Upper lobe of left lung (tissue), 6 donors: ENCODE measurements around the gene TNXB. TPM values are rescaled to one million over a fixed set of nuclear protein-coding genes. Genes with fewer than 3 reads are reported as not detected.
"Not testable (repeated sequence)": the region's sequence is repeated elsewhere in the genome, so short reads cannot be mapped to it uniquely, and the experiment has no call there.

Source experiments
- ATAC-seq, 2 donors: fragments of 200-7000 bp; cut with Tn5 transposase; one replicate each; pipeline ENCODE4 v1.9.1; 2022; ENCODE audit warnings: mild to moderate bottlenecking in 2 of 2, moderate library complexity in 2 of 2; ENCODE audit not compliant: low FRiP score in 2 of 2
- DNase-seq, 2 donors: peaks; one replicate each; pipeline ENCODE4 v3.0.0-alpha.2; 2019 to 2020
- H3K27ac ChIP-seq, 4 donors: fragments of 200-600 bp; sonication (generic); one replicate each; pipeline ENCODE4 v1.5.1; 2016 to 2019
- H3K27me3 ChIP-seq, 4 donors: fragments of 200-600 bp; sonication (generic); one replicate each; pipeline ENCODE4 v1.5.1; 2017 to 2019
- H3K36me3 ChIP-seq, 4 donors: fragments of 200-600 bp; sonication (generic); one replicate each; pipeline ENCODE4 v1.5.1; 2016 to 2019
- H3K4me1 ChIP-seq, 4 donors: fragments of 200-600 bp; sonication (generic); one replicate each; pipeline ENCODE4 v1.5.1; 2018 to 2019
- H3K4me3 ChIP-seq, 4 donors: fragments of 200-600 bp; sonication (generic); one replicate each; pipeline ENCODE4 v1.5.1; 2017 to 2019; ENCODE audit warnings: mild to moderate bottlenecking in 2 of 4, moderate library complexity in 1 of 4
- H3K9me3 ChIP-seq, 4 donors: fragments of 200-600 bp; sonication (generic); one replicate each; pipeline ENCODE4 v1.5.1; 2018 to 2019
- EP300 ChIP-seq, 4 donors: sonication (generic); formaldehyde crosslinking; IDR thresholded peaks; one replicate each; pipeline ENCODE4 v1.5.1; 2017; ENCODE audit warnings: antibody characterized with exemption in 4 of 4, control low read depth in 2 of 4
- POLR2A ChIP-seq, 4 donors: fragments of 450-650 bp; IDR thresholded peaks; one replicate each; pipeline ENCODE4 v1.5.1; 2016 to 2017; ENCODE audit warnings: antibody characterized with exemption in 4 of 4, mild to moderate bottlenecking in 2 of 4
- POLR2AphosphoS5 ChIP-seq, 2 donors: sonication (generic); formaldehyde crosslinking; IDR thresholded peaks; one replicate each; pipeline ENCODE4 v1.5.1; 2017; ENCODE audit warnings: antibody characterized with exemption in 2 of 2
- WGBS, 2 donors: methylation state at CpG; one replicate each; pipeline ENCODE4 v1.1.5; 2017 to 2018; 5-methylcytosine and 5-hydroxymethylcytosine counted together
- total RNA-seq, 6 donors: library from RNA; depleted of rRNA in 4 of 6; stranded (reverse); fragments of >200 nt in 4 of 6; gene quantifications; one replicate each; pipeline versions ENCODE4 v1.1.0 to v1.2.1, GENCODE V29; 2016 to 2021
- TF ChIP-seq, protein P1 (sequence below), 6 experiments: fragments of 450-650 bp in 4 of 6; fragments of 200-600 bp in 2 of 6; sonication (generic) in 2 of 6; IDR thresholded peaks; one replicate each; pipeline ENCODE4 v1.5.1; 2016 to 2019; ENCODE audit warnings: antibody characterized with exemption in 6 of 6
- donor health status: DM: no; HTN: no; CAD: no; lungs with moderate emphysema.
- donor health status: DM: no; HTN: yes; CAD: no; lungs with severe emphysema.

Gene TNXB
- total RNA-seq, 6 donors from 2014 or later, result 58.1 to 206 (median 151) TPM

DNA sequence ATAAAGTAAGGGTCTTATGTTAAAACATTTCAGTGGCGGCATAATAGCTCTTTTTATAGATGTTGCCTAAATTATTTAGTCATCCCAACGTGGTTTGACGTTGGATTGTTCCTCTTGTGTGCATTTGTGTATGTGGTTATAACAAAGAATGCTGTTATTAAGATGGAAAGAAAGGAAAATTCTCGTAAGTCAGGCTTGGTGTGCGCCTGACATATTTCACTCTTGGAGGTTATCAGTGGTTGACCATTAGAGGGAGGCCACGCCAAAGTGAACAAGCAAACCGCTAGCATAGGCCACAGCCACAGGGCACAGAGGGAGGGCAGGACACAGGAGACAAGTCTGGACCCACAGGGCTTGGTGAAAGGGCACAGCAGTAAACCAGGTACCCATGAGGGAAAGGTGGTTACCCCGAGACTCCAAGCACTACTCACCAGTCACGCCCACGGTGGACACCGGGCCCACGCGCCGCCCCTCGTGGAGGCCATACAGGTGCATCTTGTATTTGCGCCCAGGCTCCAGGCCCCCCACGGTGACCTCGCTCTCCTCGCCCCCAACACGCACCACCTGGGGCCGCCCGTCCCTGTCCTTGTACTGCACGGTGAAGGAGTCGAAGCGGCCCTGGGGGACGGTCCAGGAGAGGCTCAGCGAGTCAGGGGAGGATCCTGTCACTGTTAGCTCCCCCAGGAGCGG lies 48.0 kb downstream of the TNXB start:
- Histone ChIP-seq H3K27ac (no peak overlapping the region), H3K9me3 (no peaks in the 10 kb centered on the region), H3K27me3 (no peaks in the 10 kb centered on the region), H3K4me1 (no peaks in the 10 kb centered on the region), H3K4me3 (no peak overlapping the region), H3K36me3 (peaks cover 0 to 86% (median 25%) of the 10 kb centered on the region in 4 donors)
- ATAC-seq, result no peak
- peak in 1 of 2 donors; percentile 70 for DNase-seq
- TF ChIP-seq POLR2A (IDR thresholded peaks at IDR 0.05) (no peak), POLR2AphosphoS5 (IDR thresholded peaks at IDR 0.05) (no peak), EP300 (IDR thresholded peaks at IDR 0.05) (no peak)
- TF ChIP-seq, protein P1, sequence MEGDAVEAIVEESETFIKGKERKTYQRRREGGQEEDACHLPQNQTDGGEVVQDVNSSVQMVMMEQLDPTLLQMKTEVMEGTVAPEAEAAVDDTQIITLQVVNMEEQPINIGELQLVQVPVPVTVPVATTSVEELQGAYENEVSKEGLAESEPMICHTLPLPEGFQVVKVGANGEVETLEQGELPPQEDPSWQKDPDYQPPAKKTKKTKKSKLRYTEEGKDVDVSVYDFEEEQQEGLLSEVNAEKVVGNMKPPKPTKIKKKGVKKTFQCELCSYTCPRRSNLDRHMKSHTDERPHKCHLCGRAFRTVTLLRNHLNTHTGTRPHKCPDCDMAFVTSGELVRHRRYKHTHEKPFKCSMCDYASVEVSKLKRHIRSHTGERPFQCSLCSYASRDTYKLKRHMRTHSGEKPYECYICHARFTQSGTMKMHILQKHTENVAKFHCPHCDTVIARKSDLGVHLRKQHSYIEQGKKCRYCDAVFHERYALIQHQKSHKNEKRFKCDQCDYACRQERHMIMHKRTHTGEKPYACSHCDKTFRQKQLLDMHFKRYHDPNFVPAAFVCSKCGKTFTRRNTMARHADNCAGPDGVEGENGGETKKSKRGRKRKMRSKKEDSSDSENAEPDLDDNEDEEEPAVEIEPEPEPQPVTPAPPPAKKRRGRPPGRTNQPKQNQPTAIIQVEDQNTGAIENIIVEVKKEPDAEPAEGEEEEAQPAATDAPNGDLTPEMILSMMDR (IDR thresholded peaks at IDR 0.05), result no peak
- WGBS, 2 donors, result 91 to 93% methylated on average over 23 to 28 of the region's 28 CpGs

DNA sequence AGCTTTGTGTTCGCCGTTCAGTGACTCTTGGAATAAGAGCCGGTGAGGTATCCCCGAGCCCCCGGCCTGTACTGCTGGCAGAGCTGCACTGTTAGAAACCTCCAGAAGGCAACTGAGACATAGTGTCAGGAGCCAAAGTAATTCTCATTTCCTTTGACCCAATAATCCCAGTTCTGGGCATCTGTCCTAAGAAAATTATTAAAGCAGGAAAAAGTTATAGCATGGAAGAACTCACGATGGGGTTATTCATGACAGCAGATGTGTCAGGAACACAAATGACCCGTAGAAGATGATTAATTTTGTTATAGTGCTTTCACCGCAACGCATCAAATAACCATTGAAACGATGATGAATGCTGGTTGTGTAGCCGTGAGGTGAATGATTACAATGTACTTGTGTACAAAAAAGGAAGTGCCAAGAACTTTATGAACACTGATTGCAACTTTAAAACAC lies 50.6 kb downstream of the TNXB start:
- H3K27ac ChIP-seq, result no peak overlapping the region
- 75 to 85% methylated on average over 11 of the region's 11 CpGs for WGBS, 2 donors

DNA sequence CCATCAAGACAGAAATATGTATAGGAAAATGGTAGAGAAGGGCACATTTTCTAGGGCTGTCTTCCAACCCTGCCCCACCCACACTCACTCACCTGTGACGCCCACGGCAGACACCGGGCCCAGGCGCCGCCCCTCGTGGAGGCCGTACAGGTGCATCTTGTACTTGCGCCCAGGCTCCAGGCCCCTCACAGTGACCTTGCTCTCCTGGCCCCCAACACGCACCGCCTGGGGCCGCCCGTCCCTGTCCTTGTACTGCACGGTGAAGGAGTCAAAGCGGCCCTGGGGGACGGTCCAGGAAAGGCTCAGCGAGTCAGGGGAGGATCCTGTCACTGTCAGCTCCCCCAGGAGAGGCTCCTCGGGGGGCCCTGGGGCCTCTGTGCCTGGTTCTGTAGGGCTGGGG lies 51.2 kb downstream of the TNXB start:
- H3K4me3 ChIP-seq, result no peak overlapping the region
- TF ChIP-seq POLR2AphosphoS5 (IDR thresholded peaks at IDR 0.05) (no peak), EP300 (IDR thresholded peaks at IDR 0.05) (no peak), POLR2A (IDR thresholded peaks at IDR 0.05) (no peak)
- TF ChIP-seq, protein P1 (IDR thresholded peaks at IDR 0.05), result no peak
- DNase-seq (peak in 1 of 2 donors; percentile 82), ATAC-seq (no peak)
- no peak overlapping the region for H3K27ac ChIP-seq
- peaks cover 0 to 81% (median 24%) of the 10 kb centered on the region in 4 donors for H3K36me3 ChIP-seq
- H3K9me3 ChIP-seq, result no peaks in the 10 kb centered on the region
- no peaks in the 10 kb centered on the region for H3K4me1 ChIP-seq
- WGBS, 2 donors, result 84 to 92% methylated on average over 17 of the region's 17 CpGs
- no peaks in the 10 kb centered on the region for H3K27me3 ChIP-seq

More for the DNA sequence above, 50.6 kb downstream of the TNXB start:
- Histone ChIP-seq H3K36me3 (peaks cover 0 to 81% (median 22%) of the 10 kb centered on the region in 4 donors), H3K4me3 (no peak overlapping the region), H3K9me3 (no peaks in the 10 kb centered on the region), H3K4me1 (no peaks in the 10 kb centered on the region), H3K27me3 (no peaks in the 10 kb centered on the region)
- no peak for DNase-seq
- ATAC-seq, result no peak
- TF ChIP-seq POLR2A (IDR thresholded peaks at IDR 0.05), result no peak
- TF ChIP-seq, protein P1 (IDR thresholded peaks at IDR 0.05), result no peak
- no peak for TF ChIP-seq EP300 (IDR thresholded peaks at IDR 0.05)
- no peak for TF ChIP-seq POLR2AphosphoS5 (IDR thresholded peaks at IDR 0.05)

DNA sequence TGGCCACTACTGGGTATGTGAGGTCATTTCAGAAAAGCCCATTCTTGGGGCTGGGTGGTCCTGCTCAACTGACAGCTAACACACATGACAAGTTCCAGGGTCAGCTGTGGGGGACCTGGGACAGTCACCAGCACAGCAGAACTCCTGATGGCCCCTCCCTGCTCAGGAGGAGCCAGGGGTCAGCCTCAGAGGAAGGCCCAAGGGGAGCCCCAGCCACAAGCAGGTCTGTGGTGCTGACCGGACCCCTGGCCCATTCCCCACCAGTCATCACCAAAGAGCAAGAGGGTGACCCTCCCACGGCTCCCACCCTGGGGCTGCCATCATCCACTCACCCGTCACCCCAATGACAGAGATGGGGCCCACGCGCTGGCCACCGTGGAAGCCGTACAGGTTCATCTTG lies 52.9 kb downstream of the TNXB start:
- no peaks in the 10 kb centered on the region for H3K9me3 ChIP-seq
- H3K4me3 ChIP-seq, result no peak overlapping the region
- TF ChIP-seq POLR2A (IDR thresholded peaks at IDR 0.05) (no peak), EP300 (IDR thresholded peaks at IDR 0.05) (no peak), POLR2AphosphoS5 (IDR thresholded peaks at IDR 0.05) (no peak)
- TF ChIP-seq, protein P1 (IDR thresholded peaks at IDR 0.05), result no peak
- H3K36me3 ChIP-seq, result peaks cover 0 to 84% (median 23%) of the 10 kb centered on the region in 4 donors
- 98 to 100% methylated on average over 5 to 7 of the region's 7 CpGs for WGBS, 2 donors
- H3K4me1 ChIP-seq, result no peaks in the 10 kb centered on the region
- no peaks in the 10 kb centered on the region for H3K27me3 ChIP-seq
- ATAC-seq (no peak), DNase-seq (peak in 1 of 2 donors; percentile 41)
- no peak overlapping the region for H3K27ac ChIP-seq

DNA sequence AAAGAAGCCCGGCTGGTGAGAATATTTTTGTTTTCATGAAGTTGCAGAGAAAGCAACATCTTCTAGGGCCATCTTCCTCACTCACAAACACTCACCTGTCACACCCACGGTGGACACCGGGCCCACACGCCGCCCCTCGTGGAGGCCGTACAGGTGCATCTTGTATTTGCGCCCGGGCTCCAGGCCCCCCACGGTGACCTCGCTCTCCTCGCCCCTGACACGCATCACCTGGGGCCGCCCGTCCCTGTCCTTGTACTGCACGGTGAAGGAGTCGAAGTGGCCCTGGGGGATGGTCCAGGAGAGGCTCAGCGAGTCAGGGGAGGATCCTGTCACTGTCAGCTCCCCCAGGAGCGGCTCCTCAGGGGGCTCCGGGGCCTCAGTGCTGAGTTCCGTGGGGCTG lies 53.4 kb downstream of the TNXB start:
- ATAC-seq, H3K9me3 ChIP-seq, H3K4me1 ChIP-seq, H3K27me3 ChIP-seq, H3K4me3 ChIP-seq, H3K27ac ChIP-seq: not testable (repeated sequence)
- peaks cover 0 to 79% (median 21%) of the 10 kb centered on the region in 4 donors for H3K36me3 ChIP-seq
- WGBS, 2 donors, result 93 to 94% methylated on average over 13 to 19 of the region's 21 CpGs
- peak in 1 of 2 donors; percentile 70 for DNase-seq

DNA sequence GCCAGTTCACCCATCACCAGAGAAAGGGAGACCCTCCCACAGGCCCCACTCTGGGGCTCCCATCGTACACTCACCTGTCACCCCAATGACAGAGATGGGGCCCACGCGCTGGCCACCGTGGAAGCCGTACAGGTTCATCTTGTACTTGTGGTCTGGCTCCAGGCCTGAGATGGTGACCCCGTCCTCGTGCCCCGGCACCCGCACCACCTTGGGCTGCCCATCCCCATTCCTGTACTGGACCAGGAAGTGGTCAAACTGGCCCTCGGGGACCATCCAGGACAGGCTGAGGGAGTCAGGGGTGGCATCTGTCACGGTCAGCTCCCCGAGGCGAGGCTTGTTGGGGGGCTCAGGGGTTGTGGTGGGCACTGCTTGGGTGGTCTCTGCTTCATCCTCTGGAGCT lies 55.8 kb downstream of the TNXB start:
- not testable (repeated sequence) for H3K4me3 ChIP-seq, H3K4me1 ChIP-seq, H3K27ac ChIP-seq, ATAC-seq, H3K9me3 ChIP-seq, H3K27me3 ChIP-seq
- peak in 1 of 2 donors; percentile 65 for DNase-seq
- H3K36me3 ChIP-seq, result peaks cover 0 to 71% (median 18%) of the 10 kb centered on the region in 4 donors
- 92 to 93% methylated on average over 10 to 13 of the region's 13 CpGs for WGBS, 2 donors

DNA sequence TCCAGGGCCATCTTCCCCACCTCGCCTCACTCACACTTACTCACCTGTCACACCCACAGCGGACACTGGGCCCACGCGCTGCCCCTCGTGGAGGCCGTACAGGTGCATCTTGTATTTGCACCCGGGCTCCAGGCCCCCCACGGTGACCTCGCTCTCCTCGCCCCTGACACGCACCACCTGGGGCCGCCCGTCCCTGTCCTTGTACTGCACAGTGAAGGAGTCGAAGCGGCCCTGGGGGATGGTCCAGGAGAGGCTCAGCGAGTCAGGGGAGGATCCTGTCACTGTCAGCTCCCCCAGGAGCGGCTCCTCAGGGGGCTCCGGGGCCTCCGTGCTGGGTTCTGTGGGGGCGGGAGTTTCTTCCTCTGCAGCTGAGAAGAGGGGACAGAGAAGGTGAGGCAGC lies 56.5 kb downstream of the TNXB start:
- not testable (repeated sequence) for ATAC-seq, H3K9me3 ChIP-seq, H3K4me3 ChIP-seq, H3K27me3 ChIP-seq, H3K27ac ChIP-seq
- H3K4me1 ChIP-seq, result peaks cover 4 to 11% (median 9%) of the 10 kb centered on the region in 4 donors
- WGBS, 2 donors, result 84 to 91% methylated on average over 17 to 20 of the region's 20 CpGs
- peaks cover 0 to 71% (median 14%) of the 10 kb centered on the region in 4 donors for H3K36me3 ChIP-seq
- peak in 1 of 2 donors; percentile 71 for DNase-seq
